Measurements from ENCODE around the gene VTI1B.
"Not testable (repeated sequence)": the region's sequence is repeated elsewhere in the genome, so short reads cannot be mapped to it uniquely, and the experiment has no call there.

- not testable (repeated sequence) for TF ChIP-seq POLR2A, POLR2AphosphoS5, CTCF, EP300 (IDR thresholded peaks at IDR 0.05)
These were observed 45.0 kb upstream of the VTI1B start for GRCh38 chr14:67719385-67719784.
